Nephron (organoid): ENCODE measurements around the gene C7orf57.

ENCODE experiments used
- H3K27ac Mint-ChIP-seq, 3 experiments: 2 replicates each; pipeline ENCODE4 v1.8.0; 2020; ENCODE audit warnings: mixed read lengths in 3 of 3, mild to moderate bottlenecking in 2 of 3, moderate library complexity in 1 of 3
- H3K27me3 Mint-ChIP-seq: 2 replicates; pipeline ENCODE4 v1.8.0; 2021; ENCODE audit warnings: low read depth, mild to moderate bottlenecking, moderate library complexity, mixed read lengths
- H3K36me3 Mint-ChIP-seq: 2 replicates; pipeline ENCODE4 v1.8.0; 2020; ENCODE audit warnings: low read depth, mixed read lengths
- H3K4me1 Mint-ChIP-seq: 2 replicates; pipeline ENCODE4 v1.8.0; 2020; ENCODE audit warnings: mixed read lengths
- H3K4me3 Mint-ChIP-seq, 3 experiments: 2 replicates each; pipeline ENCODE4 v1.8.0; 2020; ENCODE audit warnings: mild to moderate bottlenecking in 3 of 3, mixed read lengths in 3 of 3, moderate library complexity in 2 of 3
- H3K9me3 Mint-ChIP-seq: 2 replicates; pipeline ENCODE4 v1.8.0; 2020; ENCODE audit warnings: mixed read lengths
- TF ChIP-seq, protein P1 (sequence below), 3 experiments: fragments of 200-600 bp; sonication (generic); IDR thresholded peaks; one replicate each; pipeline ENCODE4 v1.5.0; 2021; ENCODE audit warnings: antibody characterized with exemption in 3 of 3; ENCODE audit not compliant: unreplicated experiment in 3 of 3

The C7orf57 gene

GRCh38 chr7:48045195-48045765 lies 9.9 kb downstream of the C7orf57 start:
- TF ChIP-seq, protein P1, sequence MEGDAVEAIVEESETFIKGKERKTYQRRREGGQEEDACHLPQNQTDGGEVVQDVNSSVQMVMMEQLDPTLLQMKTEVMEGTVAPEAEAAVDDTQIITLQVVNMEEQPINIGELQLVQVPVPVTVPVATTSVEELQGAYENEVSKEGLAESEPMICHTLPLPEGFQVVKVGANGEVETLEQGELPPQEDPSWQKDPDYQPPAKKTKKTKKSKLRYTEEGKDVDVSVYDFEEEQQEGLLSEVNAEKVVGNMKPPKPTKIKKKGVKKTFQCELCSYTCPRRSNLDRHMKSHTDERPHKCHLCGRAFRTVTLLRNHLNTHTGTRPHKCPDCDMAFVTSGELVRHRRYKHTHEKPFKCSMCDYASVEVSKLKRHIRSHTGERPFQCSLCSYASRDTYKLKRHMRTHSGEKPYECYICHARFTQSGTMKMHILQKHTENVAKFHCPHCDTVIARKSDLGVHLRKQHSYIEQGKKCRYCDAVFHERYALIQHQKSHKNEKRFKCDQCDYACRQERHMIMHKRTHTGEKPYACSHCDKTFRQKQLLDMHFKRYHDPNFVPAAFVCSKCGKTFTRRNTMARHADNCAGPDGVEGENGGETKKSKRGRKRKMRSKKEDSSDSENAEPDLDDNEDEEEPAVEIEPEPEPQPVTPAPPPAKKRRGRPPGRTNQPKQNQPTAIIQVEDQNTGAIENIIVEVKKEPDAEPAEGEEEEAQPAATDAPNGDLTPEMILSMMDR (IDR thresholded peaks at IDR 0.05; ENCODE audit: unreplicated experiment in 3 of 3), result no peak
- Mint-ChIP-seq H3K27me3 (peaks cover 18% of the 10 kb centered on the region), H3K9me3 (no peaks in the 10 kb centered on the region), H3K4me1 (no peaks in the 10 kb centered on the region), H3K27ac (no peak overlapping the region), H3K4me3 (no peak overlapping the region), H3K36me3 (no peaks in the 10 kb centered on the region)

GRCh38 chr7:48046458-48046857 lies 11.1 kb downstream of the C7orf57 start:
- TF ChIP-seq, protein P1 (IDR thresholded peaks at IDR 0.05; ENCODE audit: unreplicated experiment in 3 of 3), result no peak
- H3K27ac Mint-ChIP-seq, result no peak overlapping the region
- H3K4me3 Mint-ChIP-seq, result no peak overlapping the region
- H3K36me3 Mint-ChIP-seq, result no peaks in the 10 kb centered on the region
- peaks cover 18% of the 10 kb centered on the region for H3K27me3 Mint-ChIP-seq
- H3K4me1 Mint-ChIP-seq, result no peaks in the 10 kb centered on the region
- H3K9me3 Mint-ChIP-seq, result no peaks in the 10 kb centered on the region

- no peak overlapping the region for H3K27ac Mint-ChIP-seq
- H3K27me3 Mint-ChIP-seq, result peaks cover 19% of the 10 kb centered on the region
- no peaks in the 10 kb centered on the region for H3K9me3 Mint-ChIP-seq
- H3K36me3 Mint-ChIP-seq, result no peaks in the 10 kb centered on the region
- no peaks in the 10 kb centered on the region for H3K4me1 Mint-ChIP-seq
- TF ChIP-seq, protein P1 (IDR thresholded peaks at IDR 0.05; ENCODE audit: unreplicated experiment in 3 of 3), result no peak
- H3K4me3 Mint-ChIP-seq, result no peak overlapping the region
These were observed 12.8 kb downstream of the C7orf57 start for GRCh38 chr7:48048113-48048512.

- TF ChIP-seq, protein P1 (IDR thresholded peaks at IDR 0.05; ENCODE audit: unreplicated experiment in 3 of 3), result no peak
- Mint-ChIP-seq H3K27ac (no peak overlapping the region), H3K27me3 (peaks cover 17% of the 10 kb centered on the region), H3K36me3 (no peaks in the 10 kb centered on the region), H3K4me1 (no peaks in the 10 kb centered on the region), H3K9me3 (peaks cover 2% of the 10 kb centered on the region), H3K4me3 (no peak overlapping the region)
These were observed 14.5 kb downstream of the C7orf57 start for GRCh38 chr7:48049850-48050249.

- Mint-ChIP-seq H3K9me3 (peaks cover 10% of the 10 kb centered on the region), H3K27ac (no peak overlapping the region), H3K27me3 (peaks cover 4% of the 10 kb centered on the region), H3K4me3 (no peak overlapping the region), H3K4me1 (no peaks in the 10 kb centered on the region), H3K36me3 (no peaks in the 10 kb centered on the region)
- TF ChIP-seq, protein P1 (IDR thresholded peaks at IDR 0.05; ENCODE audit: unreplicated experiment in 3 of 3), result no peak
These were observed 17.4 kb downstream of the C7orf57 start for GRCh38 chr7:48052748-48053147.

GRCh38 chr7:48053736-48054135 lies 18.4 kb downstream of the C7orf57 start:
- Mint-ChIP-seq H3K27me3 (peaks cover 4% of the 10 kb centered on the region), H3K4me3 (no peak overlapping the region), H3K27ac (no peak overlapping the region), H3K9me3 (peaks cover 13% of the 10 kb centered on the region), H3K36me3 (no peaks in the 10 kb centered on the region), H3K4me1 (no peaks in the 10 kb centered on the region)
- TF ChIP-seq, protein P1 (IDR thresholded peaks at IDR 0.05; ENCODE audit: unreplicated experiment in 3 of 3), result no peak
